GM12864 (cell line): ENCODE measurements around the gene PEAK3.

Experiments
- DNase-seq: peaks from one replicate; pipeline ENCODE4 v3.0.0-alpha.2; 2011; ENCODE audit warnings: low read depth
- H3K4me3 ChIP-seq: 2 replicates; pipeline ENCODE4 v1.5.1; 2011; ENCODE audit warnings: mild to moderate bottlenecking, low read depth, low read length, control low read depth
- TF ChIP-seq, protein P1 (sequence below): IDR thresholded peaks from 2 replicates; pipeline ENCODE4 v1.5.1; 2011; ENCODE audit warnings: low read depth, mild to moderate bottlenecking, moderate library complexity, low read length, control low read depth, inconsistent platforms; ENCODE audit errors: missing control alignments

The PEAK3 gene

DNA sequence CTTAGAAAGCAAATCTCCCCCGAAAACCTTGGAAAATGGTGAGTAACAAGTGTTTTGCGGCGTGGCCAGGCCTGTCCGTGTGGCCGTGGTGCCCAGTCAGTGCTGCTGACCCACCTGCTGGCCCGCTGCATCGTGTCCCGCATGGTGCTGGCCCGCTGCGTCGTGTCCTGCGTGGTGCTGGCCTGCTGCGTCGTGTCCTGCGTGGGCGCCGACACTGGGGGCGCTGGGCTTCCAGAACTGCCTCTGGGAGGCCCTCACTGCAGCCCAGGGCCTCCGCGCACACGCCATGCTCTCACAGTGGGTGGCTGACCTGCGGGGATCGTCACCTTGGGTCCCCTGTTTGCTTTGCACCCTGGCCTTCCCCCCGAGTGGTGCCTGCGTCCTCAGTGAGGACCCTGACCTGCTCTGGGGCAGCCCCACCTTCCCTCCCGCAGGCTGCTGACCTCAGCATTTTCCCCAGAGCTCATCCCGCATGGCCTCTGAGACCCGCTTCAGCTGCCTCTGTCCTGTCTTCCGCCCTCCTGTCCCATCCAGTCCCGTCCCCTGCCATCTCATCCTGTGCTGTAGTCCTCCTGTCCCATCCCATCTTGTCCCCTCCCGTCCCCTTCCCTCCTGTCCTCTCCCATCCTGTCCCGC lies 56.4 kb downstream of the PEAK3 start:
- TF ChIP-seq, protein P1, sequence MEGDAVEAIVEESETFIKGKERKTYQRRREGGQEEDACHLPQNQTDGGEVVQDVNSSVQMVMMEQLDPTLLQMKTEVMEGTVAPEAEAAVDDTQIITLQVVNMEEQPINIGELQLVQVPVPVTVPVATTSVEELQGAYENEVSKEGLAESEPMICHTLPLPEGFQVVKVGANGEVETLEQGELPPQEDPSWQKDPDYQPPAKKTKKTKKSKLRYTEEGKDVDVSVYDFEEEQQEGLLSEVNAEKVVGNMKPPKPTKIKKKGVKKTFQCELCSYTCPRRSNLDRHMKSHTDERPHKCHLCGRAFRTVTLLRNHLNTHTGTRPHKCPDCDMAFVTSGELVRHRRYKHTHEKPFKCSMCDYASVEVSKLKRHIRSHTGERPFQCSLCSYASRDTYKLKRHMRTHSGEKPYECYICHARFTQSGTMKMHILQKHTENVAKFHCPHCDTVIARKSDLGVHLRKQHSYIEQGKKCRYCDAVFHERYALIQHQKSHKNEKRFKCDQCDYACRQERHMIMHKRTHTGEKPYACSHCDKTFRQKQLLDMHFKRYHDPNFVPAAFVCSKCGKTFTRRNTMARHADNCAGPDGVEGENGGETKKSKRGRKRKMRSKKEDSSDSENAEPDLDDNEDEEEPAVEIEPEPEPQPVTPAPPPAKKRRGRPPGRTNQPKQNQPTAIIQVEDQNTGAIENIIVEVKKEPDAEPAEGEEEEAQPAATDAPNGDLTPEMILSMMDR, result no peak
- H3K4me3 ChIP-seq, result no peak overlapping the region
- no peak for DNase-seq

DNA sequence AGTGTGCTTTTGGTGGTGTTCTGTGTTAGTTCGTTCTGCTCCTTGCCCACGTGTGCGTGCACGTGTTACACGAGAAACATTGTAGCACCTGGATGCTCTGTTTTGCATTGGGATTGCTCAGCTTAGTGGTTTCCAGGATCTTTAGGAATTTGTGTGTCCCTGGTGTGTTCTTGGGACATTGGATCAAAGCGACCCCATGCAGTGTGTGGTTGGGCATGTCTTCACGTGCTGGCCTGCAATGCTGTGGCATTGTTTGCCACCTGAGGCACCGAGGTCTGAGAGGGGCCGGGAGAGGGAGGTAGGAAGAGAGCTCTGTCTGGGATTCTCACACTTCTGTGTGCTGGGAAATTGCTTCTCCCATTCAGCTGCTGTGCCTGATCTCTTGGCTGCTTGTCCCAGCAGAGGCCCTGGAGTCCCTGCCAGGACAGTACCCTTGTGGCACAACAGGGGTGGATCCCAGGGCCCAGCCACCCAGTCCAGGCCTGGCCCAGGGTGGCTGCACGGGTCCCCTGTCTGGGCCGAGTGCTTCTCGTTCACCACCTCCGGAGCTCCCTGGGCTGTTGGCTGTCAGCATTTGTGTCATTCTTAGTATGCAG lies 57.1 kb downstream of the PEAK3 start:
- H3K4me3 ChIP-seq, result no peak overlapping the region
- TF ChIP-seq, protein P1, result no peak
- no peak for DNase-seq
